ENCODE measurements around the gene ECM2.
A peak's percentile ranks its signal among the peaks of the same experiment; 100 is the strongest.

The ECM2 gene

DNA sequence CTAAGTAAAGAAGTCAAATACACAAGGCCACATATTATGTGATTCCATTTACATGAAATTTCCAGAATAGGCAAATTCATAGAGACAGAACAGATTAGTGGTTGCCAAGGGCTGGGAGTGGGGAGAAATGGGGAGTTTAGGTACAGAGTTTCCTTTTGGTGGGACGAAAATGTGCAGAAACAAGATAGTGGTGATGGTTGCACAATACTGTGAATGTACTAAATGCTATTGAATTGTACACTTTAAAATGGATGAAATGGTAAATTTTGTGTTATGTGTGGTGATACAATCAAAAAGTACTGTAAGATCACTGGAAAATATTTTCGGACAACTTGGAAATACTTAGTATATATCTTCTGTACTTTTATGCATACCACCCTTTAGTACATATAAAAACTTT, 15.0 kb downstream of the ECM2 start:
- Histone ChIP-seq H3K4me3 (ENCODE audit: control insufficient read depth in 1 of 7, extremely low read depth in 1 of 7, insufficient read depth in 4 of 7, low read depth in 2 of 7, low read length in 6 of 7) (no peak overlapping the region), H3K36me3 (ENCODE audit: control insufficient read depth in 4 of 4, insufficient read depth in 4 of 4, low read length in 3 of 4) (peaks cover 0 to 4% (median under 1%) of the 10 kb centered on the region in 4 experiments), H3K27ac (ENCODE audit: insufficient read depth in 1 of 2, low read depth in 1 of 2, low read length in 2 of 2, poor library complexity in 1 of 2, severe bottlenecking in 2 of 2) (no peak overlapping the region), H3K27me3 (replicated peaks in 2 of 5; ENCODE audit: control insufficient read depth in 4 of 5, insufficient read depth in 5 of 5, low read length in 4 of 5) (no peaks in the 10 kb centered on the region), H3K9me3 (ENCODE audit: control extremely low read depth in 1 of 5, control insufficient read depth in 4 of 5, insufficient read depth in 2 of 5, low read depth in 1 of 5, low read length in 4 of 5) (no peaks in the 10 kb centered on the region), H3K4me1 (ENCODE audit: control extremely low read depth in 1 of 4, control insufficient read depth in 4 of 4, insufficient read depth in 4 of 4, low read length in 3 of 4) (no peaks in the 10 kb centered on the region)
- 100% methylated on average over 1 of the region's 2 CpGs for WGBS (ENCODE audit: insufficient coverage)
- POLR2A ChIA-PET: no interaction called here
- DNase-seq: no peak
- CTCF ChIA-PET: interaction anchor here (1.1 kb wide), 1 partner anchor 40 kb away, joined by 3 read pairs; no protein-coding TSS in a partner anchor

DNA sequence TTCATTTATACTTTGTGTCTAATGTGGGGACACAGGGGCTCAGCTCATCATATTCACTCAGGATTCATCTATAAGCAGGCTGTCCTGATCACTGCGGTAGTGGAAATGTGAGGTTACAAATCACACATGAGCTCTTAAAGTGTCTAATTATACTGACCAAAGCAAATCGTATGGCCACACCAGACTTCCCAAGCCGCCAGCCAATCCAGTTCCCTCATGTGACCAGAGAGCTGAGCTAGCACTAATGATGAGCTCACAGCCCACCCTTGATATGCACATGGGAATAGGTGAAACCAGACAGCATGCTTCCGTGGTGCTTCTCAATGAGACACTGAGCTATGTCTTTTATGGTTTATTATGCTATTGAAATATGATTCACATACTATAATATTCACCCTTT, 17.6 kb downstream of the ECM2 start:
- CTCF ChIA-PET: interaction anchor here (0.6 to 1.4 kb wide), 4 partner anchors 8 to 184 kb away, joined by 3 to 4 read pairs (median 3); no protein-coding TSS in a partner anchor
- whole genome bisulfite sequencing (ENCODE audit: insufficient coverage): 95% methylated on average over 2 of the region's 4 CpGs
- Histone ChIP-seq H3K9me3 (ENCODE audit: control extremely low read depth in 1 of 5, control insufficient read depth in 4 of 5, insufficient read depth in 2 of 5, low read depth in 1 of 5, low read length in 4 of 5) (no peaks in the 10 kb centered on the region), H3K27ac (ENCODE audit: insufficient read depth in 1 of 2, low read depth in 1 of 2, low read length in 2 of 2, poor library complexity in 1 of 2, severe bottlenecking in 2 of 2) (no peak overlapping the region), H3K4me1 (ENCODE audit: control extremely low read depth in 1 of 4, control insufficient read depth in 4 of 4, insufficient read depth in 4 of 4, low read length in 3 of 4) (no peaks in the 10 kb centered on the region), H3K36me3 (ENCODE audit: control insufficient read depth in 4 of 4, insufficient read depth in 4 of 4, low read length in 3 of 4) (peaks cover 0 to 4% (median 2%) of the 10 kb centered on the region in 4 experiments), H3K4me3 (ENCODE audit: control insufficient read depth in 1 of 7, extremely low read depth in 1 of 7, insufficient read depth in 4 of 7, low read depth in 2 of 7, low read length in 6 of 7) (no peak overlapping the region), H3K27me3 (replicated peaks in 2 of 5; ENCODE audit: control insufficient read depth in 4 of 5, insufficient read depth in 5 of 5, low read length in 4 of 5) (no peaks in the 10 kb centered on the region)
- POLR2A ChIA-PET: no interaction called here
- no peak for DNase-seq

- WGBS (ENCODE audit: insufficient coverage): 100% methylated on average over 2 of the region's 3 CpGs
- Histone ChIP-seq H3K4me3 (ENCODE audit: control insufficient read depth in 1 of 7, extremely low read depth in 1 of 7, insufficient read depth in 4 of 7, low read depth in 2 of 7, low read length in 6 of 7) (no peak overlapping the region), H3K36me3 (ENCODE audit: control insufficient read depth in 4 of 4, insufficient read depth in 4 of 4, low read length in 3 of 4) (peaks cover 0 to 4% (median 2%) of the 10 kb centered on the region in 4 experiments), H3K27ac (ENCODE audit: insufficient read depth in 1 of 2, low read depth in 1 of 2, low read length in 2 of 2, poor library complexity in 1 of 2, severe bottlenecking in 2 of 2) (no peak overlapping the region), H3K27me3 (replicated peaks in 2 of 5; ENCODE audit: control insufficient read depth in 4 of 5, insufficient read depth in 5 of 5, low read length in 4 of 5) (no peaks in the 10 kb centered on the region), H3K9me3 (ENCODE audit: control extremely low read depth in 1 of 5, control insufficient read depth in 4 of 5, insufficient read depth in 2 of 5, low read depth in 1 of 5, low read length in 4 of 5) (no peaks in the 10 kb centered on the region), H3K4me1 (ENCODE audit: control extremely low read depth in 1 of 4, control insufficient read depth in 4 of 4, insufficient read depth in 4 of 4, low read length in 3 of 4) (no peaks in the 10 kb centered on the region)
- ChIA-PET POLR2A (no interaction called here), CTCF (no interaction called here)
- DNase-seq: no peak
These were observed 18.7 kb downstream of the ECM2 start for GRCh38 chr9:92517046-92517445.

GRCh38 chr9:92516521-92516920, 19.3 kb downstream of the ECM2 start:
- H3K4me3 ChIP-seq (ENCODE audit: control insufficient read depth in 1 of 7, extremely low read depth in 1 of 7, insufficient read depth in 4 of 7, low read depth in 2 of 7, low read length in 6 of 7): no peak overlapping the region
- POLR2A ChIA-PET: interaction anchor here (0.6 kb wide), 1 partner anchor 880 kb away, joined by 7 read pairs; no protein-coding TSS in a partner anchor
- H3K27ac ChIP-seq (ENCODE audit: insufficient read depth in 1 of 2, low read depth in 1 of 2, low read length in 2 of 2, poor library complexity in 1 of 2, severe bottlenecking in 2 of 2): no peak overlapping the region
- H3K9me3 ChIP-seq (ENCODE audit: control extremely low read depth in 1 of 5, control insufficient read depth in 4 of 5, insufficient read depth in 2 of 5, low read depth in 1 of 5, low read length in 4 of 5): no peaks in the 10 kb centered on the region
- DNase-seq: no peak
- no CpG with 5 or more reads among the region's 1 CpG for WGBS (ENCODE audit: insufficient coverage)
- H3K36me3 ChIP-seq (ENCODE audit: control insufficient read depth in 4 of 4, insufficient read depth in 4 of 4, low read length in 3 of 4): peaks cover 0 to 4% (median 2%) of the 10 kb centered on the region in 4 experiments
- H3K27me3 ChIP-seq (replicated peaks in 2 of 5; ENCODE audit: control insufficient read depth in 4 of 5, insufficient read depth in 5 of 5, low read length in 4 of 5): no peaks in the 10 kb centered on the region
- CTCF ChIA-PET: no interaction called here
- H3K4me1 ChIP-seq (ENCODE audit: control extremely low read depth in 1 of 4, control insufficient read depth in 4 of 4, insufficient read depth in 4 of 4, low read length in 3 of 4): no peaks in the 10 kb centered on the region

DNA sequence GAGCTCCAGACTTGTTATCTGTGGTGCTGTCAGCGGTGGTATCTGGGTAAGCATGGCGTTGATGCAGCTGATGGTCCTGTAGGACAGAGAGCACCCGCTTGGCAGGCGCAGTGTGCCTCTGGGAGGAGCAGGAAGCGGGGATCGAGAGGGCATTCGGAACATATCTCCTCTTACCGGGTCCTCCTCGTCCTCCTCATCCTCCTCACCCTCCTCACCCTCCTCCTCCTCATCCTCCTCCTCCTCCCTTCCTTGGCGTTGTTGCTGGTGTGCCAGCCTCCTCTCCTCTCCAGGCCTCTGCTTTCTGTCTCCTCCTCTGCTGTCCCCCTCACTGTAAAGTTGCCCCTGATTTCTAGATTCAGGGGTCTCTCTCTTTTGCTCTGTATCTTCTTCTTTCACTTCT, 21.2 kb downstream of the ECM2 start:
- H3K9me3 ChIP-seq (ENCODE audit: control extremely low read depth in 1 of 5, control insufficient read depth in 4 of 5, insufficient read depth in 2 of 5, low read depth in 1 of 5, low read length in 4 of 5): no peaks in the 10 kb centered on the region
- H3K27ac ChIP-seq (ENCODE audit: insufficient read depth in 1 of 2, low read depth in 1 of 2, low read length in 2 of 2, poor library complexity in 1 of 2, severe bottlenecking in 2 of 2): no peak overlapping the region
- H3K27me3 ChIP-seq (replicated peaks in 2 of 5; ENCODE audit: control insufficient read depth in 4 of 5, insufficient read depth in 5 of 5, low read length in 4 of 5): no peaks in the 10 kb centered on the region
- H3K36me3 ChIP-seq (ENCODE audit: control insufficient read depth in 4 of 4, insufficient read depth in 4 of 4, low read length in 3 of 4): peaks cover 0 to 4% (median 2%) of the 10 kb centered on the region in 4 experiments
- H3K4me3 ChIP-seq (ENCODE audit: control insufficient read depth in 1 of 7, extremely low read depth in 1 of 7, insufficient read depth in 4 of 7, low read depth in 2 of 7, low read length in 6 of 7): no peak overlapping the region
- peak in 1 of 3 donors; percentile 23 for DNase-seq
- ChIA-PET CTCF (no interaction called here), POLR2A (no interaction called here)
- 95% methylated on average over 8 of the region's 10 CpGs for WGBS (ENCODE audit: insufficient coverage)
- H3K4me1 ChIP-seq (ENCODE audit: control extremely low read depth in 1 of 4, control insufficient read depth in 4 of 4, insufficient read depth in 4 of 4, low read length in 3 of 4): no peaks in the 10 kb centered on the region

DNA sequence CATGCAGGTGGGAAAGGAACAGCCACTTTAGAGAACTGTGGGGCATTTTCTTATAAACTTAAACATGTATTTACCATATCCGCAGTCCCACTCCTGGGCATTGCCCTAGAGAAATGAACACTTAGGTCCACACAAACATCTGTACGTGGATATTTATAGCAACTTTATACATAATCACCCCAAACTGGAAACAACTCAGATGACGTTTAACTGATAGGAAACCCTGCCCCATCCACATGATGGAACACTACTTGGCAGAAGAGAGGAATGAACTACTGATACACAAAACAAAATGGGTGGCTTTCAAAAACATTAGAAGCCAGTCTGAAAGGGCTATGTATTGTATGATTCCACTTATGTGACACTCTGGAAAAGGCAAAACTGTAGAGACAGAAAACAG, 22.4 kb downstream of the ECM2 start:
- no CpG with 5 or more reads among the region's 3 CpGs for WGBS (ENCODE audit: insufficient coverage)

GRCh38 chr9:92512622-92513021, 23.2 kb downstream of the ECM2 start:
- POLR2A ChIA-PET: no interaction called here
- H3K4me3 ChIP-seq (ENCODE audit: control insufficient read depth in 1 of 7, extremely low read depth in 1 of 7, insufficient read depth in 4 of 7, low read depth in 2 of 7, low read length in 6 of 7): no peak overlapping the region
- H3K4me1 ChIP-seq (ENCODE audit: control extremely low read depth in 1 of 4, control insufficient read depth in 4 of 4, insufficient read depth in 4 of 4, low read length in 3 of 4): no peaks in the 10 kb centered on the region
- no peaks in the 10 kb centered on the region for H3K9me3 ChIP-seq (ENCODE audit: control extremely low read depth in 1 of 5, control insufficient read depth in 4 of 5, insufficient read depth in 2 of 5, low read depth in 1 of 5, low read length in 4 of 5)
- H3K27ac ChIP-seq (ENCODE audit: insufficient read depth in 1 of 2, low read depth in 1 of 2, low read length in 2 of 2, poor library complexity in 1 of 2, severe bottlenecking in 2 of 2): no peak overlapping the region
- CTCF ChIA-PET: no interaction called here
- 78% methylated on average over 2 of the region's 3 CpGs for WGBS (ENCODE audit: insufficient coverage)
- peaks cover 0 to 4% (median 2%) of the 10 kb centered on the region in 4 experiments for H3K36me3 ChIP-seq (ENCODE audit: control insufficient read depth in 4 of 4, insufficient read depth in 4 of 4, low read length in 3 of 4)
- no peaks in the 10 kb centered on the region for H3K27me3 ChIP-seq (replicated peaks in 2 of 5; ENCODE audit: control insufficient read depth in 4 of 5, insufficient read depth in 5 of 5, low read length in 4 of 5)
- no peak for DNase-seq

More for the DNA sequence above, 22.4 kb downstream of the ECM2 start:
- H3K4me1 ChIP-seq (ENCODE audit: control extremely low read depth in 1 of 4, control insufficient read depth in 4 of 4, insufficient read depth in 4 of 4, low read length in 3 of 4): no peaks in the 10 kb centered on the region
- DNase-seq: no peak
- ChIA-PET POLR2A (no interaction called here), CTCF (no interaction called here)
- no peaks in the 10 kb centered on the region for H3K27me3 ChIP-seq (replicated peaks in 2 of 5; ENCODE audit: control insufficient read depth in 4 of 5, insufficient read depth in 5 of 5, low read length in 4 of 5)
- H3K9me3 ChIP-seq (ENCODE audit: control extremely low read depth in 1 of 5, control insufficient read depth in 4 of 5, insufficient read depth in 2 of 5, low read depth in 1 of 5, low read length in 4 of 5): no peaks in the 10 kb centered on the region
- no peak overlapping the region for H3K27ac ChIP-seq (ENCODE audit: insufficient read depth in 1 of 2, low read depth in 1 of 2, low read length in 2 of 2, poor library complexity in 1 of 2, severe bottlenecking in 2 of 2)
- H3K4me3 ChIP-seq (ENCODE audit: control insufficient read depth in 1 of 7, extremely low read depth in 1 of 7, insufficient read depth in 4 of 7, low read depth in 2 of 7, low read length in 6 of 7): no peak overlapping the region
- peaks cover 0 to 4% (median 2%) of the 10 kb centered on the region in 4 experiments for H3K36me3 ChIP-seq (ENCODE audit: control insufficient read depth in 4 of 4, insufficient read depth in 4 of 4, low read length in 3 of 4)

Measured in common myeloid progenitor, CD34-positive (primary cell).